Ishikawa (cell line): ENCODE results near the gene NEAT1.

ENCODE experiments used
- CEBPB ChIP-seq: IDR thresholded peaks from 2 replicates; pipeline ENCODE4 v1.6.1; 2012
- CREB1 ChIP-seq: IDR thresholded peaks from 2 replicates; pipeline ENCODE4 v1.6.1; 2012; ENCODE audit warnings: low read depth
- EGR1 ChIP-seq: IDR thresholded peaks from 2 replicates; pipeline ENCODE4 v1.6.1; 2012
- EP300 ChIP-seq: IDR thresholded peaks from 2 replicates; pipeline ENCODE4 v1.6.1; 2012; ENCODE audit warnings: borderline replicate concordance
- FOXM1 ChIP-seq: IDR thresholded peaks from 2 replicates; pipeline ENCODE4 v1.6.1; 2012; ENCODE audit warnings: low read depth, borderline replicate concordance
- MAX ChIP-seq: IDR thresholded peaks from 2 replicates; pipeline ENCODE4 v1.6.1; 2012
- NFIC ChIP-seq: IDR thresholded peaks from 2 replicates; pipeline ENCODE4 v1.6.1; 2012
- RAD21 ChIP-seq: IDR thresholded peaks from 2 replicates; pipeline ENCODE4 v1.6.1; 2012; ENCODE audit warnings: low read depth
- REST ChIP-seq: IDR thresholded peaks from 2 replicates; pipeline ENCODE4 v1.6.1; 2012; ENCODE audit warnings: low read depth, mild to moderate bottlenecking
- TAF1 ChIP-seq: IDR thresholded peaks from 2 replicates; pipeline ENCODE4 v1.6.1; 2012; ENCODE audit warnings: low read depth, mild to moderate bottlenecking
- TCF12 ChIP-seq: IDR thresholded peaks from 2 replicates; pipeline ENCODE4 v1.6.1; 2012; ENCODE audit warnings: low read depth
- TEAD4 ChIP-seq: IDR thresholded peaks from 2 replicates; pipeline ENCODE4 v1.6.1; 2012
- YY1 ChIP-seq: IDR thresholded peaks from 2 replicates; pipeline ENCODE4 v1.6.1; 2012; ENCODE audit warnings: low read depth
- ZBTB7A ChIP-seq: IDR thresholded peaks from 2 replicates; pipeline ENCODE4 v1.6.1; 2012; ENCODE audit warnings: low read depth
- TF ChIP-seq, protein P1 (sequence below): IDR thresholded peaks from 2 replicates; pipeline ENCODE4 v1.6.1; 2012

The NEAT1 gene

GRCh38 chr11:65486570-65487466 lies 64.2 kb downstream of the NEAT1 start:
- TF ChIP-seq TCF12 (no peak), YY1 (no peak; the same call in 1 of the 2 replicates), RAD21 (no peak), NFIC (no peak), CEBPB (no peak), MAX (no peak), REST (no peak), CREB1 (no peak), EGR1 (no peak), FOXM1 (no peak), ZBTB7A (no peak), TEAD4 (no peak), TAF1 (no peak), EP300 (no peak)
- TF ChIP-seq, protein P1, sequence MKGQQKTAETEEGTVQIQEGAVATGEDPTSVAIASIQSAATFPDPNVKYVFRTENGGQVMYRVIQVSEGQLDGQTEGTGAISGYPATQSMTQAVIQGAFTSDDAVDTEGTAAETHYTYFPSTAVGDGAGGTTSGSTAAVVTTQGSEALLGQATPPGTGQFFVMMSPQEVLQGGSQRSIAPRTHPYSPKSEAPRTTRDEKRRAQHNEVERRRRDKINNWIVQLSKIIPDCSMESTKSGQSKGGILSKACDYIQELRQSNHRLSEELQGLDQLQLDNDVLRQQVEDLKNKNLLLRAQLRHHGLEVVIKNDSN, result no peak

DNA sequence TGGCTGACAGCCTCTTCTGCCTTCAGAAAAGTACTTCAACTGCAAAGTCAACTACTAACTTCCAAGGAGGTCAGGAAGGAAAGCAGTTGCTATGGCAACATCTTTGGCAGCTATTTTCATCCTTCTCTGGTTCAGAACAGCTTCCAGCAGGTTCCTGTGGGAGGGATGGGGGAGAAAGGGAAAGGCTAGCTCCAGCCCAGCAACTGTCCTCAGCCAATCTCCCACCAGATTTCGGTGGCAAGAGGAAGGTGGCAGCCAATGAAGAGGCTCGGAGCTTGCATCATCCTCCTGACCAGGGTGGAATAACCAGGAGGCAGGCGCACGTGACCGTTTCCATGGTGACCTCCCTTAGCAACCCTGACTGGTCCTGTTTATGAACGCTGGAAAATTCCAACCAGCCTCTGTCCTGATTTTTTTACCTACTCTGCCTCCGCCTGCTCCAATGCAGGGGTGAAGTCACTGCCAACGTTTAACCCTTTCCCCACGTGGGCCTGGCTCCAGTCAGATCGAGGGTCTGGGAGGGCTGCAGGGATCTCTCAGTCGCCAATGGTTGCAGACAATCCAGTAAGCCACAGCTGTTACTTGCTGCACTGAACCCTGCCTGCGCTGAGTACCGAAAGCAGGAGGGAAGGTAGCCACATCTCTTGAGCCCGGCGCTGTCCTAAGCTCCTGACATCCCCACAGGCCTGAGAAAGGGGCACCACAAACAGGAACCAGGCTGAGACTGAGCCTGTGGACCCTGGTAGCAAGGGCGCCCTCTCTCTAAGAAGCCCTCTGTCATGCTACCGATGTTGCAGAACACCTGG lies 65.1 kb downstream of the NEAT1 start:
- peak; percentile 66 for TF ChIP-seq MAX
- no peak for TF ChIP-seq NFIC
- peak; percentile 88 for TF ChIP-seq EP300
- peak; percentile 95 for TF ChIP-seq CEBPB
- TF ChIP-seq TAF1, result no peak
- TF ChIP-seq YY1, result peak; percentile 73
- peak; percentile 7; the same call in 1 of the 2 replicates for TF ChIP-seq RAD21
- peak; percentile 59; the same call in 1 of the 2 replicates for TF ChIP-seq FOXM1
- TF ChIP-seq REST, result no peak
- TF ChIP-seq EGR1, result 0 out of 2 replicates have a peak, but pooled peaks have one; percentile 25
- TF ChIP-seq TCF12, result peak; percentile 81
- TF ChIP-seq, protein P1, result peak; percentile 99
- peak; percentile 85 for TF ChIP-seq ZBTB7A
- TF ChIP-seq CREB1, result 0 out of 2 replicates have a peak, but pooled peaks have one; percentile 5
- peak; percentile 74 for TF ChIP-seq TEAD4

DNA sequence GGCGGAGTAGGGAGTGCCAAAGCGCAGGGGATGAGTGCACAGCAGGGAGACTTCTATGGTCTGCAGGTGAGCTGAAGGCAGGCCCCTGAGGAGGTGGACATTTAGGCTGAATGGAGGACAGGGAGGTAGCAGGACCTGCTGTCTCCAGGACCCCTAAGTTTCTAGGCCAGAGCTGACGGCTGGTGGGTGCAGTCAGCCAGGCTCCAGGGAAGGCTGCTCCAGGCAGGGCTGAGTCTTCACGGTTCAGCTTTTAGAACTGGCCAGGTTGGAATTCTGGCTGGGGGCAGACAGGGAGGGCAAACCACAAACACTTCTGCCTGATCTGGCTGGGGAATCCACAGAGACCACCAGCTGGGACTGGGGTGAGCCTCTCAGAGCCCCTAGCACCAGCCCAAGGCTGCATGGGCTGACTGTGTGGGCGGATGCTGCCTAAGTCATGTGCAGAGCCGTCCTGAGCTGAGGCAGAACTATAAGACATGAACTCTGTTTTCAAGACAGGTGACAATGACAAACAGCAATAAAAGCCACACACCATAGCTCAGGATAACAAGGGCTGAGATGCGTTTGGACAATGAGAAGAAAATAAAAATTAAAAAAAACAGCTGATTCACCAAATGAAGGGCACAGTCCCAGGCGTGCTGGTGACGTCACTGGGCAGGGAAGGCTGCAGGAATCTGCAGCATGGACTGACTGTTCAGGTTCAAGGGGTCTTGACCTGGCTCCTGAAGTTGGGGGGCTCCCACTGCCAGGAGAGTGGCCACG lies 65.9 kb downstream of the NEAT1 start:
- no peak; the same call in 1 of the 2 replicates for TF ChIP-seq ZBTB7A
- peak; percentile 91 for TF ChIP-seq EGR1
- TF ChIP-seq, protein P1, result peak; percentile 26
- TF ChIP-seq CEBPB, result no peak
- TF ChIP-seq TEAD4, result peak; percentile 14; the same call in 1 of the 2 replicates
- TF ChIP-seq CREB1, result peak; percentile 51

DNA sequence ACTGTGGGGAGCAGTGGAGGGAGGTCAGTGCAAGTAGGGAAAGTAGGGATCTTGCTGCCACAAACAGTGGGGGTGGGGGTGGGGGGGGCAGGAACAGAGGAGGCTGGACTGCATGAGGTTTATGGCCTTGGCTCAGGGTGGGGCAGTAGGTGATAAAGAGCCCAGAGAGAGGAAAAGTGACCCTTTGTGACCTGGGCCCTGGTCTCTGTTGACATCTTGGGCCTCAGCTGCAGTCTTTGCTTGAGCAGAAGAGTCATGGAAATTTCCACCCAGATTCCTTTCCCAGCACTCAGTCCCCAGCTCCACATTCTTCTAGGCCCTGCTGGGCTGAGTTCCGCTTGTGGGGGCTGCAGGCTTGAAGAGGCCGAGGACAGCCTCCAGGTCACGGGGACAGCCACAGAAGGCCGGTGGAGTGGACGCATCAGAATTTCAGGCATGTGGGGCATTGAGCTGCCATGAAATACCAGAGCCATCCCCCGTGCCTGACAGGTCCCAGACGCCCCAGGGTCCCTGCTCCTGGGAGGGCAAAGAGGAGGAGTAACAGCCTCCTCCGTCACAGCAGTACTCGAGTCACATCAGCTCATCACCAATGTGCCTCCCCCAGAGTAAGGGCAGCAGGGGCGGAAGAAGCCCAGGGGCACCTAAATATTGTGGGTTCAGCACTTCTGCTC lies 66.6 kb downstream of the NEAT1 start:
- TF ChIP-seq TEAD4 (peak; percentile 75; the same call in 1 of the 2 replicates), TAF1 (no peak), NFIC (no peak), EGR1 (no peak), YY1 (0 out of 2 replicates have a peak, but pooled peaks have one; percentile 20), FOXM1 (no peak), CEBPB (no peak), TCF12 (peak; percentile 16; the same call in 1 of the 2 replicates), CREB1 (no peak), REST (no peak), MAX (no peak), ZBTB7A (no peak), RAD21 (no peak; the same call in 1 of the 2 replicates), EP300 (0 out of 2 replicates have a peak, but pooled peaks have one; percentile 63)
- TF ChIP-seq, protein P1, result no peak; the same call in 1 of the 2 replicates
